Midbrain (tissue), 1 donor: ENCODE measurements around the gene HLCS.
A peak's percentile ranks its signal among the peaks of the same experiment; 100 is the strongest.

Experiments
- DNase-seq: peaks from one replicate; lab custom pipeline; 2025; lab: John Stamatoyannopoulos, UW

HLCS gene

DNA sequence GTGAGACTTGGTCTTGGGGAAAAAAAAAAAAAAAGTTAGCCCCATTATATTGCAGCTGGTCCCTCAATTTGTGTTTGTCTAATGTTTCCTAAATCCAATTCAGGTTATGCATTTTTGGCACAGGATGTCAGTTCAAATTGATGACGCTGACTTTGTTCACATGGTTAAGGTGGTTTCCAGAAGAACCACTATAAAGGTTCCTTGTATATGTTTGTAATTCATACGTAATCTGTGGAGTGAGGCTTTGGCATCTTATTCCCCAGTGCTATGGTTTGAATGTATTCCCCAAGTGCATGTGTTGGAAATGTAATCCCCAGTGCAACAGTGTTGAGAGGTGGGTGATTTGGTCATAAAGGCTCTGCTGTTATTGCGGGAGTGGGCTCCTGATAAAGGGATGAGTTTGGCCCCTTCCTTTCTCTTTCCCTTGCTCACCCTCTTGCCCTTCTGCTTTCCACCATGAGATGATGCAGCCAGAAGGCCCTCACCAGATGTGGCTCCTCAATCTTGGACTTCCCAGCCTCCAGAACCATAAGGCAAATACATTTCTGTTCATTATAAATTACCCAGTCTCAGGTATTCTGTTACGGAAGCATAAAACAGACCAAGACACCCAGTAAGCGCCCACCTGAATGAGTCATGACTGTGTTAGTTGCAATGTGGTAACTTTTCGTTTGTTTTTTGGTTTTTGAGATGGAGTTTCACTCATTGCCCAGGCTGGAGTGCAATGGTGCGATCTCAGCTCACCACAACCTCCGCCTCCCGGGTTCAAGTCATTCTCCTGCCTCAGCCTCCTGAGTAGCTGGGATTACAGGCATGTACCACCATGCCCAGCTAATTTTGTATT lies 19.5 kb upstream of the HLCS start:
- DNase-seq = no peak

DNA sequence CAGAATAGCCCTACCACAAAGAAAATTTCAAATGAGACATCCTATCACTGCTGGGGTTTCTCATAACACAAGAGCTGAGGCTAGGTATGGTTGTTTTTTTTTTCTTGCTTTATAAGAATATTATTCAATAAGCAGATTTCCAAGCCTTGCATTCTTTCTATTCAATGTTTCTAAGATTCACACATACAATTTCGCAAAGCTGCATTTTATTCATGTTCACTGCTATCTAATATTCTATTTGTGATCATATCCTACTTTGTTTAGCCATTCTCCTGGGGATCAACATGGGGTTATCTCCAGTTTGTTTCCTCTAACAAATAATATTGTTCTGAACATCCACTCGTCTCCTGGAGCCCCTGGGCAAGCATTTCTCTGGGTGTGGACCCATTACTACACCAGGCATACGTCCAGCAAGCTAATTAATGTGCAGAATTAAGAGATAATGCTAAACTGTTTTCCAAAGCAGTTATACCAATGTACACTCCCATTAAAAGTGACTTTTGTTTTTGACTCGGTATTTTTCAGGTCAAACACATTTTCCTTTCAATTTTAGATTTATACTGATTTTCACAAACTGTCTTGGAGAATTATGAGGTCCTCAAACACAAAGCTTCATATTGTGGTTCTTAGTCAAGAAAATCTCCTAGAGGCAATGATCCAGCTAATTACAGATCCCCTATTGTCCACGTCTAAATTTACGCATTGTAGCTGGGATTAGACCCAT lies 15.7 kb upstream of the HLCS start:
- DNase-seq = no peak

DNA sequence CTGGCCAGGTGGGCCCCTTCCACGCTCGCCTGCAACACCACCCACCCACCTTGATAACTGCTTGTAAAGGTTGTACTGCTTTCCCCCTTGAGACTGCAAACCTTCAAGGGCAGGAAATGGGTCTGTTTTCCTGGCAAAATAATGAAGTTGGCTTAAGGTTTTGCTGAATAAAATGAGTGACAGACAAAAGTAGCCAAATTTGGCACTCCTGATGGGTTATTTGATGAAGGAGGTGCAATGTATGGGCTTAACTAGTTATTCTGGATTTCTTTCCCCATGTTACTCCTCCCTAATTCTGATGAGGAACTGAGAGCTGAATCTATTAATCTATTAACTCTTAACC lies 14.6 kb upstream of the HLCS start:
- DNase-seq = no peak

DNA sequence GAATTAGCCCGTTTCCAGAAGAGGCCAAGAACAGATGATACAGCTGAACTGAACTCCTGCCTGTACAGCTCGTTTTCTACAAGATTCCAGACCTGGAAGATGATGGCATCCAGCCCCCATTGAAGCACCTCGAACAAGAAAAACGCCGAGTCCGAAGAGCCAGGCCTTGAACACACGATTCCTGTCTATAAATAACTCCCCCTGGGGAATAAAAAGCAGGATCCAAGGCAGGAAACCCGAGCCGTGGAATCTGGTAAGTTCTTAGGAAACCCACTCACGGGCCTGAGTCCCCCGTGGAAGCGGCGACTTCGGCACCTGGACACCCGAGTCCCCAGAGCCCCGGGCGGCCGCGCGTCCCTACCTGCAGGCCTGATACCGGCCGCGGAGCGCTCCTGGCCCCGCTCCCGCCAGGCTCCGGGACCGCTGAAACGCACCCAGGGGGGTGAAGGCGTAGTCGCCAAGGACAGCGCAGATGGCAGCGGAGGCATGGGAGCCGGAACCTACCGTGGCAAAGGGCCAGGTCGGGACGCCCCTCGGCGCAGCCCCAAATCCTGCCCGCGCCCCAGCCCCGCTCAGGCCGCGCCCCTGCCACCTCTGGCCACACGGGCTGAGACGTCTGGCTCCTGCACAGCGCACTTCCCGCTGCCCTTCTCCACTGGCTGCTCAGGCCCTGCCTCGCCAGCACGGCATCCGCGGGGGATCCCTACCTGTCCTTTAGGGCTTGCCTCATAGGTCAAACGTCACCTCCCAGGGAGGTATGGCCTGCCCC lies 14.0 kb upstream of the HLCS start:
- no peak for DNase-seq

DNA sequence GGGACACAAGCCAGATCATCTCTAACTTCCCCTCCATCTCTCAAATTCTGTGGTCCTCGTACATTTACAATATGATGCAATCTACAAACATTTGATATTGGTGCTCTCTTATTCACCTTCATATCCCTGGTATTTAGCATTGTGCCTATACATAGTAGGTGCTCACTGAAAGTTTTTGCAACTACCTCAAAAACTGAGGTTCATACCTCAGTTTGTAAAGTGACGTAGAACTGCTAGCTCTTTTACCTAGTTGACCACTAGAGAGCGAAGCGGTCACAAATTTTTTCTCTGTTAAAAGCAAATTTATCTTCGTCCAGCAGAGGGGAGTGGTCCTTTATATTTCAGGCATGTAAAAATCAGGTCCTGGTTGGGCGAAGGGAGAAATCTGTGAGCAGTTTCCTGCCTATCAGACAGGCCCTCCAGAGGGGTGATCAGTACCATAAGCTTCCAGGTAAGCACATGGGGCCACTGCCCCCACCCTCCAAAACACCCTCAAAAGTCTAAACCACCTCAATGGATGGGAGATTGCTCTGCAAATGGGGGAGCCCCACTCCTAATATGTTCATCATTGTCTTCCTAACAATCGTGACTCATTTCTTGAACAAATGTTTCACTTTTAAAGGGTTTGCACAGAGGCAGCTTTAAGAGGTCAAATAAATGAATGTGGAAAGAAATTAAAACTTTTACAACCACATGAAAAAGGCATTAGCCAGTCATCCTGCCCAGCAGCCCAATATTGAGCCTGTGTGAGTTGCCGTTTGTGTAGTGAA lies 10.6 kb upstream of the HLCS start:
- peak; percentile 14 for DNase-seq

DNA sequence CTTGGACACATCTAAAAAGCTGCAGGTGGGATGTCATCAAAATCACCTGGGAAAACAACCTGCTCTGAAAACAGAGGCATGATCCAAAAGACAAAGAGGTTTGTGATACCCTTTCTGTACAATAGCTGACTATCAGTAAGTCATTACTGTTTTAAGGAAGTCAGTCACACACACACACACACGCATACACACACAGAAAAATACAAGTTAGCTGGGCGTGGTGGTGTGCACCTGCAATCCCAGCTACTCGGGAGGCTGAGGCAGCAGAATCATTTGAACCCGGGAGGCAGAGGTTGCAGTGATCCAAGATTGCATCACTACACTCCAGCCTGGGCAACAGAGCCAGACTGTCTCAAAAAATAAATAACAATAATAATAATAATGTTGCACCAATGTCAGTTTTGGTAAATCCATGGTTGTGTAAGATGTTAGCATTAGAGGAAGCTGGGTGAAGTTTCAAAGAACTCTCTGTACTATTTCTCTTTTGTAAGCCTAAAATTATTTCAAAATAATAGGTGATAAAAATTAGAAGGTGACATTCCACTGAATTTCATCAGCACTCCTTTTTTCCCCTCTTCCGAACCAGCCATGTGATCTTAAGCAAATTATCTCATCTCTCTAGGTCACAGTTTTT lies 9.9 kb upstream of the HLCS start:
- no peak for DNase-seq

DNA sequence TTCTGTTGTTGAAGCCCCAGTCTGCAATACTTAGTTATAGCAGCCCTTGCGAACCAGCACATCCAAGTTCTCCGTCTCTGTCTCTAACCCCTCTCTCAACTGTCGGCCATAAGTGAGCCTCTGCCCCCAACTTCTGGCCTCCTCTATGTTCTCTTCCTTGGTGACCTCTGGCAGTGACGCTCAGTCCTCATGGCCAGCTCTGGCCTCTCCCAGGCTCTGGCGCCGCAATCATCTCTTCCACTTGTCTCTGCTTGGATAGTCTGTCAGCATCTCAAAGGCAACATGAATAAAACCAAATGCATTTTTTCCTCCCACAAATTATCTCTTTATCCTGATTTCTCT lies 8.4 kb upstream of the HLCS start:
- no peak for DNase-seq

DNA sequence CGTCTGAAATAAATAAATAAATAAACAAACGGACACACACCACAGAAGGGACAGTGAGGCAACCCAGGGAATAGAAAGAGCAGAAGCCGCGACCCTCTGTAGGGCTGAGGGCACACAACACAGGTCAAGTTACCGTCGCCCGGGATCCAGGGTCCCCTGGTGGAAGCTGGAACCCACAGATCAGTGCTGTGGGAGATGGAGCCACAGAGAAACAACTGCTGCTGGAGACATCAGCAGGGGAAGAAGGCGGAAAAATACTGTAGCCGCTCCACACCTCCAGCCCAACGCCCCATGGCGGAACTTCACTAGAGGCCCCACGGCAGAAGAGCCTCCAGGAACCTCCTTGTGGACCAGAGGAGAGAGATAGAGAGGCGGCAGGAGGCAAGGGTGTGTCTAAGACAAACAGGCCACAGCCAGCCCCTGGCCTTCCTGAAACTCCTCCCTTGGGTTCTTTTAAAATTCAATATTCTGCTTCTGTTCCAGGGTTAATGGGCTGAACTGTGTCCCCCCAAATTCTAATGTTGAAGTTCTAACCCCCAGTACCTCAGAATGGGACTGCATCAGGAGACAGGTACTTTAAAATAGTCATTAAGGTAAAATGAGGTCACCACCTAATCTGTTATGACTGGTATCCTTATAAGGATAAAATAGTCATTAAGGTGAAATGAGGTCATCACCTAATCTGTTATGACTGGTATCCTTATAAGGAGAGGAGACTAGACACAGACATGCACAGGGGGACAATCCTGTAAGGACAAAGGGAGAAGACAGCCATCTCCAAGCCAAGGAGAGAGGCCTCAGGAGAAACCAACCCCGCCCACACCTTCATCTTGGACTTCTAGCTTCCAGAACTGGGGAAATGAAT lies 7.7 kb upstream of the HLCS start:
- DNase-seq = no peak

DNA sequence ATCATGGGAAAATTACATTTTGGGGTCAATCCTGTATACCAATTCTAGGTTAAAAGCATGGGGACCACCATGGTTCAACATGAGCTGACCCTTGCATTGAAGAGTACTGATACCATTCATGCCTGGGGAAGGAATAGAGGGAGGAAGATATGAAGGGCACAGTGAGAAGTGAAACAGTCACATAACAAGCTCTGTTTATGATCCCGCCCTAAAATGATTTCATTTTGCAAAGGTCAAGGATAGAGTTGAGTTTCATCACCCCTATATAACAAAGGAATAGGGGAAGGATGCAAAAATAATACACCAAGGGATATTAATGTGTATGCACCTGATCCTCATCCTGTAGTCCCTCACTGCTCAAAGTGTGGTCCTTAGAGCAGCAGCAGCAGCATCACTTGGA lies 2.5 kb upstream of the HLCS start:
- DNase-seq = no peak

DNA sequence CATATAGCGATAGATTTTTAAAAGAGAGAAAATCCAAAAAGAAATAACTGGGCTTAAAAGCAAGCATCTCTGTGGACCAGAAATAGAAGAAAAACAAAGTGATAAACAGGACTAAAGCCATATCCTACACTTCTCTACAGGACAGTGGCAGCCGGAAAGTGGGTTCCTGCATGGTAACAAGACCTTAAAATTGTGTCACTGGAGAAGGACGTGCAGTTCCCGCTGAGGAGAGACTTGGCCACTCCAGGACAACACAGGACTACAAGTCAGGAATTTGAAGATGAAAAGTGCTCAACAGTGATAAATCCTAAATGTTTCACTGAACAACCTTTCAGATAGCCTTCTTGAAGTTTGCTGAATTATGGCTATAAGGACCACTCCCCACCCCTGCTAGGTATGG lies 1.9 kb upstream of the HLCS start:
- no peak for DNase-seq

DNA sequence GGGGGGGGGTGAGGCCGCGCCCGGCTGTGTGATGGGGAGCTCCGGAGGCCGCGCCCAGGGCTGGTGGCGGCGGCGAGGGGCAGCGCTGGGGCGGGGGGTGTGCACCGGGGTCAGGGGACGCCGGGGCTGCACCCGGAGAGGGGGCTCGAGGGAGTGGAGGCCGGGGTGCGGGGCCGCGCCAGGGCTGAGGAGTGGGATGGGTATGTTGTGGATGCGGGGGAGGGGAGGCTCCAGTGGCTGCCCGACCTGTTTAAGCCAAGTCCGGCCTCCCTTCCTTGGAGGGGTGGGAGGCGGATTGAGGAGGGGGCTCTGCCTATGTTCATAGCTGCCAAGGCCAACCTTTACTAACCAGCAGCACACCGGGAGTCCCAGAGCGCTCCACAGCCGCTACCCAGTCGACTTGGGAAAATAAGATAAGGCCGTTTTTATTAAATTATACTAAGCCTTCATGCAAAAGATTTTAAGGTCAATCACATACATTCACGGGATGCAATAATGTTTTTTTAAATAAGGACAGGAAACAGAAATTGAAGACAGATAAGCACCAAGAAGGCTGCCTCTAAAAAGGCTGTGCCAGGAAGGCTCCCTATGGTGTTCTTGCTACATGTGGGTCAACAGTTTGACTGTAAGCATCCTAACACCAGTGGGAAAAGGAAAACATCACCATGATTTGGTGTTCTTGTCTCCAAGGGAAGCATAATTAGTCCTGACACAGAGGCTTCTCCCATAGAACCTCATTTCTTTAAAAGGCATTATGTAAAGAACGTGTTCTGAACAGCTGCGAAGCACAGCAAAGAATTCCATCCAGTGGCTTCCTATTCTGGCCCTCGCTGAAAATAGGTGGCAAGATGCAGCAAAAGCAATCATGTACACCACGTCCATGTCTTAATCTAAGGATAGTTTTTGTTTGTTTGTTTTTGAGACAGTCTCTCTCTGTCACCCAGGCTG lies 626 bp upstream of the HLCS start:
- DNase-seq = no peak

DNA sequence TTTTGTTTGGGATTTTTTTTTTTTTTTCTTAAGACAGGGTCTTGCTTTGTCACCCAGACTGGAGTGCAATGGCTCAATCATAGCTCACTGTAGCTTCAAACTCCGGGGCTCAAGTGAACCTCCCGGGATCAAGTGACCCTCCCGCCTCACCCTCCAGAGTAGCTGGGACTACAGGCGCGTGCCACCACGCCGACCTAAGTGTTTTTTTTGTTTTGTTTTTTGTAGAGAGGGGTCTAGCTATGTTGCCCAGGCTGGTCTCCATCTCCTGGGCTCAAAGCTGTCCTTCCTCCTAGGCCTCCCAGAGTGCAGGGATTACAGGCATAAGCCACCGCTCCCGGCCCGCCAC lies 776 bp downstream of the HLCS start:
- no peak for DNase-seq

DNA sequence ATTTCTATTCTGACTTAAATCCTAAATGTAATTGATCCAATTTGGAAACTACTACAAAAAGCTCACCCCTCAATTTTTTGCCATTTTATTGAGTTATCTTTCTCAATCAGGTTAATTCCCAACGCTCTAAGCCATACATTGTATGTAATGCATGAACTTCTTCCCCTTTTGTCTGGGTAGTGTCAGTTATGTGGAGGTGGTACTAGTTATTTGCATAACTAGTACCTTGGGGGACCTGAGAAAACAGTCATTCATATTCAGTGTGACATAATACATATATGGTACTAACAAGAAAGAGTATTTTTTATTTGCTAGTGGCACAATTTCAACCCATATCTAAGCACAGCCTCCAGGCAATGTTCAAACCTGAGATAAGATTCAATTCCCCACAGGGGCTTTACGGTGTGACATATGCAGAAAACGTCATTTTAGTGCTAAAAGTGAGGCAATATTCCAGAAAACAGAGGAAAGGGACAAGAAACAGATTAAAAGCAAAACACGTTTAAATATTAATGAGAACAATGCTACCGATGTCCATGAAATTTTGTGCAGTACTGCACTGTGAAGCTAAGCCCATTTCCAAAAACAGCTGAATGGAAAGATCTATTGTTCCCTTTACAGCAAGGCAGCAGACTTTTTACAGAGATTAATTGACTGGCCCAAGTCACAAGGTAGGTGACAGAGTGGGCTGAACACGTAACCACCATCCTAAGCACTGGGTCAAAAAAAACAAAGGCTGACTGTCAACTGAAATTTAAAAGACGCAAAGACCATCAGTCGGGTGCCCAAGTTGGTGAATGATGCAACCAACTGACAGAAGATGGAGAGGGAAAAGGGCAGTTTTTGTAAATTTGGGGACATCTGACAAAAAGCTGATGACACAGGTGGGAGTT lies 1.4 kb downstream of the HLCS start:
- DNase-seq = no peak

DNA sequence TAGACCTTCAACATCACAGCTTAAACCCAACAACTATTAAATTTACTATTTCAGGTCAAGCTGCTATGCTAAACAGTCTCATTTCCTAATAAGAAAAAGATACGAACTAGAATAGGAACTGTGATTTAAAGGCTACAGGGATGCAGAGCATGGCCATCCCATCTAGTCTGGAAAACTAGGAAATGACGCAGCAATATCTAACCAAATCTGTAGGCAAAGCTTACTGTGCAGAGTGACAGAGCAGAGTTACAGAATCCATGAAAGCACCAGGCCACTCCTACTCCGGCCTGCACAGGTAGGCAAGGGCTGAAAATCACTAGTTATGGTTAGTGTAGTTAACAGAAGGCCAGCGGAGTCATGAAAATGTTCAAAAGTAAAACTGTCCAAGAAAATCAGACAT lies 2.1 kb downstream of the HLCS start:
- DNase-seq = no peak

DNA sequence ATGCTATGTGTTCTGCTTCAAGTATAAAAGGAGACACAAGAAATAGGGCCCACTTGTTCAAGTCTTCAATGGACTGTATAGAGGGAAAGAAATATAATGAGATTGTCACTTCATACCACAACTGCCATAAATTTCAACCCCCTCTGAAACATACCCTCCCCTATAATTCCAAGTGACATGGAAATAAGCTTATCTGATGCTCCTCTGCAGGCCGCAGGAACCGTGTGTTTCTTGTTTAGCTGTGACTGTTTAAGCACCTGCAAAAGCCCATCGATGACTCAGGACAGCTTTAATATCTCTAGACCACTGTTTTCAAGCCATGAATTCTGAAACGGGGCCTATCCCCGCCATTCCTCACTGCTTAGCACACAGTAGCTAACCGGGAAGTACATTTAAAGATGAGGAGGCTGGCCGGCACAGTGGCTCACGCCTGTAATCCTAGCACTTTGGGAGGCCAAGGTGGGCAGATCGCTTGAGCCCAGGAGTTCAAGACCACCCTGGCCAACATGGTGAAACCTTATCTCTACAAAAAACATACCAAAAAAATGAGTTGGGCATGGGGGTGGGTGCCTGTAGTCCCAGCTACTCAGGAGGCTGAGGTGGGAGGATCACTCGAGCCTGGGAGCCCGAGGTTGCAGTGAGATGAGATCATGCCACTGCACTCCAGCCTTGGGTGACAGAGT lies 4.2 kb downstream of the HLCS start:
- no peak for DNase-seq

DNA sequence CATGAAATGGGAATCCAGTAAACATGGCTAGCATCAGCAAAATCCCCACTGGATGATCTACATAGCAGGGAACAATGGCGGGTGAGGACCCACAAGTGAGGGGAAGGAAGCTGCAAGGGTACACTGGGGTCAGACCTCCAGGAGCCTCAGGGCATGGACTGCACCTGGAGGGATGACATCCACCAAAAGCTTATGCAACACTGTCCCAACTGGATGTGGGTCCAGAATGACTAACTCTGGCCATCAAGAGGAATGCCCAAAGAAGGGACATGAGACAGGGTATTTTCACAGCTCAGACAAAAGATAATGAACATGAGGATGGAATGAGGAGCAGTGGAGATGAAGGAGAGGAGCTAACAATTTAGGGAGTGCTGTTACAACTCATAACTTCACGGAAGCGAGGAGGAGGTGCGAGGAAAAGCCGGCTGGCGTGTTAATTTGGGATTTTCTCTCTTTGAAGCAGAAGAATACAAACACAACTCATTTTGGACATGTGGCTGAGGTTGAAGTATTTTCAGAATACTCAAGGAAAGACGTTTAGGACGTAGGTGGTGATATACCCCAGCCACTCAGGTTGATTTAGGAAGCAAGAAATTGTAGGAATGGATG lies 5.7 kb downstream of the HLCS start:
- DNase-seq = no peak

DNA sequence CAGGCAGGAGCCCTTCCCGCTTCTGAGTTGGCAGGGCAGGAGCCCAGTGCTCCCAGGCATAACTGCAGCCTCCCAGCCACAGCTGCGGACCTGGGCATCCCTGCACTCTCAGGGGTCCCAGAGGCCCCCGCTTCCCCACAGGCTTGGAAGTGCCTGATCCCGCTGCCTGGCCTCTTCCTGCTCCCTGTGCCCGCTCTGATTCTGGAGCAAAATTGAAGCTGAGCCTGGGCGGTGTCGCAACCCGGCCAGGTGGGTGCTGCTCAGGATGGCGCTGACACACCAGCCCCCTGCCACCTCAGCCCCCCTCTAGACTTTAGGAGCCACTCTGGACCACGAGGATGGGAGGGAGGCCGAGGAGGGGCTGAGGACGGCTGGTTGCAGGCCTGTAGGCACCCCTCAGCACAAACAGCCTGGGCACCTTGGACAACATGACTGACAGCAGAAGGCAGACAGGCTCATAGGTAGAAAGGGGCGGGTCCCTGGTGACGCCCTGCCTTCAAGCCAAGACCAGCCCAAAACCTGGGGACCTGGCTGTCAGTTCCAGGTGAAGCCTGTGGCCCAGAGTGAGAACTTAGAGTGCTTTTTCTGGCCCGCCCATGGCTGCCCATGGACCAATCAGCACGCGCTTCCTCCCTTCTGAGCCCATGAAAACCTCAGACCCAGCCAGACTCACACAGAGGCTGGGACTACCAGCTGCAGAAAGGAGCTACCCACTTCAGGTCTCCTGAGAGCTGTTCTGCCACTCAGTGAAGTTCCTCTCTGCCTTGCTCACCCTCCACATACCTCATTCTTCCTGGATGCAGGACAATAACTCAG lies 7.2 kb downstream of the HLCS start:
- no peak for DNase-seq
